SH-SY5Y (cell line): ENCODE measurements around the gene LNPEP.

Source experiments
- GATA2 ChIP-seq: IDR thresholded peaks from 2 replicates; pipeline ENCODE4 v1.6.1; 2011; ENCODE audit warnings: mild to moderate bottlenecking, low read depth, low read length
- GATA3 ChIP-seq: IDR thresholded peaks from 2 replicates; pipeline ENCODE4 v1.6.1; 2011; ENCODE audit warnings: low read depth, mild to moderate bottlenecking, low read length, moderate library complexity

GRCh38 chr5:96941140-96941539 lies 5.3 kb downstream of the LNPEP start:
- no peak for TF ChIP-seq GATA2
- no peak for TF ChIP-seq GATA3
